ENCODE measurements around the gene CDCA7L.

CDCA7L gene

DNA sequence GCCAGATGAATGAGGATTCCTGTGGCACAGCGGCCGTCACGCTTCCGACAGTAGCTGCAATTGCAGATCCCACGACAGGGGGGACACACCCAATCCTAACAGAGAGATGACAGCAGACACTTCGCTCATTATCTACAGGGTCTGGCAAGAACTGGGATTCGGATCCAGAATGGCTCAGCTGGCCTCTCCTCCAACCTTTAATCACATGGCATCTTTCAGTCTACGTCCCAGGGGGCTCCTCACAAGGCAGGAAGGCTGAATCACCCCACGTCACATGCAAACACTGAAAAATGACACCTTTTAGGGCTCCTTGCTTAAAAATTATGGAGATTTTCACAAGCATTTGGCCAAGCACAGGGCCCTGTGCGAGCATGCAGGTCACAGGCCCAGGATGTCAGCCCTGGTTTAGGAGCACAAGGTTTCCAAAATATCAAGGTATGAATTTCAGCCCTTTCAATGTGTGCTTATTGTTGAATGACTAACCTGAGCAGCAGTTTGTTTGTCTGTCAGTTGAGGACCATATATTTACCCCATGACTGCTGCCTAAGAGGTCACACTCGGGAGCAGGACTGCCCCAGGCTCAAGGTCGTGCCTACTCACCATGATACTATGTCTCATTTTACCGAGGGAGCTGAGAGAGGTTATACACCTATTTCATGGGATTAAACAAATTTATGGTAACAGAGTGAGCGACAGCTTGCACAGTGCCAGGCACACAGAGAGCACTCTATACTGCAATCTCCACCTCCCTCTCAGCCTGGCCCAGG is 42.5 kb downstream of the CDCA7L start:
- Histone ChIP-seq H3K79me1 (ENCODE audit: low read length) (no peaks in the 10 kb centered on the region), H3K56ac (ENCODE audit: low read length) (no peak overlapping the region), H2BK120ac (ENCODE audit: low read depth, low read length) (no peak overlapping the region), H3K4me2 (ENCODE audit: low read length) (no peak overlapping the region), H4K5ac (ENCODE audit: low read length) (no peak overlapping the region), H2BK5ac (ENCODE audit: low read length) (no peak overlapping the region), H3K18ac (ENCODE audit: low read length) (no peak overlapping the region), H3K79me2 (ENCODE audit: control insufficient read depth, insufficient read depth, low read length) (no peaks in the 10 kb centered on the region), H3K9ac (ENCODE audit: low read length) (no peak overlapping the region), H3K4me3 (ENCODE audit: low read length) (no peak overlapping the region), H3K27me3 (ENCODE audit: insufficient read depth, low read length, poor library complexity) (no peaks in the 10 kb centered on the region), H2AK5ac (ENCODE audit: low read length) (no peak overlapping the region), H4K8ac (ENCODE audit: low read depth, low read length) (no peak overlapping the region), H3K4me1 (ENCODE audit: control insufficient read depth, low read depth, low read length) (no peaks in the 10 kb centered on the region), H3K4ac (ENCODE audit: low read depth, low read length) (no peak overlapping the region), H3K36me3 (ENCODE audit: control insufficient read depth, insufficient read depth, low read length) (peaks cover 6% of the 10 kb centered on the region), H3K23ac (ENCODE audit: low read length) (no peak overlapping the region), H2BK15ac (replicated peaks; ENCODE audit: low read depth) (no peak overlapping the region), H3K27ac (ENCODE audit: low read depth, low read length) (no peak overlapping the region)
- DNase-seq = no peak
- WGBS (ENCODE audit: extremely low coverage, insufficient coverage, low lambda C conversion rate) = no CpG with 5 or more reads among the region's 14 CpGs

DNA sequence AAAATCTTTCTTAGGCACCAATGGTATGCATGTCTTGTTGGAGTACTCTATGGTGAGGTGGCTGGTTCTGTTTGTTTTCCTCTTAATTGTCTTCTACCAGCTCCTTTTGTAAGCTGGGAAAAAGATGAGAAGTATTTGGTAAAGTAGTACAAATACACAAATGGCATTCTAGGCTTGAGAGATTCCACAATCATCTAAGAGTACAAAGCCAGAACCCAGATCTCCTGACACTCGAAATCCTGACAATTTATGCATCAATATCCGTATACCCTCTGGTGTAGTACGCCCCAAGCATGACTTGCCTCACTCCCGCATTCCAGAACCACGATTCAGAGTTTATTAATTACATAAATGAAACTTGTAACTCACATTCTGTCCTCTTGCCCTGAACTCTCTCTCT is 43.5 kb downstream of the CDCA7L start:
- no peak overlapping the region for H2BK5ac ChIP-seq (ENCODE audit: low read length)
- H3K4ac ChIP-seq (ENCODE audit: low read depth, low read length) = no peak overlapping the region
- no peak overlapping the region for H3K23ac ChIP-seq (ENCODE audit: low read length)
- no peak overlapping the region for H4K5ac ChIP-seq (ENCODE audit: low read length)
- H3K27me3 ChIP-seq (ENCODE audit: insufficient read depth, low read length, poor library complexity) = no peaks in the 10 kb centered on the region
- H3K4me2 ChIP-seq (ENCODE audit: low read length) = no peak overlapping the region
- no peak overlapping the region for H3K18ac ChIP-seq (ENCODE audit: low read length)
- H3K36me3 ChIP-seq (ENCODE audit: control insufficient read depth, insufficient read depth, low read length) = peaks cover 6% of the 10 kb centered on the region
- WGBS (ENCODE audit: extremely low coverage, insufficient coverage, low lambda C conversion rate) = no CpG with 5 or more reads among the region's 5 CpGs
- H3K9ac ChIP-seq (ENCODE audit: low read length) = no peak overlapping the region
- H3K4me3 ChIP-seq (ENCODE audit: low read length) = no peak overlapping the region
- no peaks in the 10 kb centered on the region for H3K4me1 ChIP-seq (ENCODE audit: control insufficient read depth, low read depth, low read length)
- H3K79me1 ChIP-seq (ENCODE audit: low read length) = no peaks in the 10 kb centered on the region
- no peak overlapping the region for H2AK5ac ChIP-seq (ENCODE audit: low read length)
- no peak overlapping the region for H4K8ac ChIP-seq (ENCODE audit: low read depth, low read length)
- DNase-seq = no peak
- H2BK120ac ChIP-seq (ENCODE audit: low read depth, low read length) = no peak overlapping the region
- no peak overlapping the region for H3K27ac ChIP-seq (ENCODE audit: low read depth, low read length)
- no peak overlapping the region for H3K56ac ChIP-seq (ENCODE audit: low read length)
- H2BK15ac ChIP-seq (replicated peaks; ENCODE audit: low read depth) = no peak overlapping the region
- no peaks in the 10 kb centered on the region for H3K79me2 ChIP-seq (ENCODE audit: control insufficient read depth, insufficient read depth, low read length)

DNA sequence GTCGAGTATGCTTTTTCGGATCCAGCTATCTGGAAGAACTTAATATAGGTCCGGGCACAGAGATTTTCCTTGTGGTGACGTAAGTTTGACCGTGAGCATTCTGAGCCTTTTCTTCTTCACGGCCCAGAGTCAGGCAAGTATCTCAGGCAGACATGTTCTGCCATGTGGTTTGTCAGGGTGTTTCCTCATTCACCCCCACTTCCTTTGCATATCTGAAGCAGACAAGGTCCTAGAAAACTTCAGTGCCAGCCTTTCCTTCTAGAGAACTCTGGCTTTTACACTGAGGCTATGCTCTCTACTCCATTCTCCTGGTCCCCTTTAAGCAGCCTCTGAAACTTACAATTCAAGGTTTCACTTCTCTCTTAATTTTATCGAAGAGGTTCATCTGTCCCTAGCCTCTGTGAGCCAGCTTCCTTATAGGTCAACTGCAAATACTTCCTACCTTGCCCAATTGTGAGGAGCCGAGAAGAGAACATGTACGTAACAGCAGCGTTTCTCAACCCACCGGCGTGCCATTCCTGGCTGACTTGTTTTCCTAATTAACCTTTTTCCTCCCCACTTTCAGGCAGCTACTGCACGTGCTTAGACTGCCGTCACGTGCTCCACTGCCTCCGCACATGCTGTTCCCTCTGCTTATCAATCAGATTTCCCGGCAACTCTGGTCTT is 47.3 kb downstream of the CDCA7L start:
- WGBS (ENCODE audit: extremely low coverage, insufficient coverage, low lambda C conversion rate) = no CpG with 5 or more reads among the region's 17 CpGs
- Histone ChIP-seq H3K79me2 (ENCODE audit: control insufficient read depth, insufficient read depth, low read length) (no peaks in the 10 kb centered on the region), H3K4me1 (ENCODE audit: control insufficient read depth, low read depth, low read length) (no peaks in the 10 kb centered on the region)

DNA sequence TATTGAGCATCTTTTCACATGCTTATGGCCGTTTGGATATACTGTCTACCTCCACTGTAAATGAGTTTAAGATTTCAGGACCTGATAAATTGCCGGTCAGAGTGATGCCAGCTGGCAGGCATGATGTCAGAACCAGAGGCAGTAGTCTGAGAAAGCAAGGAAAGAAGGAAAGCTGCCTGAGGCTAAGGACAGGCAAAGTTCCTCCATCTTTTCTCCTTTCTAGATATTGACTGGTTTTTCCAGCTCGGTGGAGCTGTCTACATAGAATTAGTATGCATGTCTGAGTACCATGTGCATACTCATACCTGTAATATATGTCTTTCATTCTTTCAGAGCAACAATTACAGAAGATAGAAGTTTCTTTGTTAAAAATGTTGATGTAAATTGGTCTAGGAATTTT is 52.3 kb downstream of the CDCA7L start:
- H3K9ac ChIP-seq (ENCODE audit: low read length) = no peak overlapping the region
- H3K4me3 ChIP-seq (ENCODE audit: low read length) = no peak overlapping the region
- no peaks in the 10 kb centered on the region for H3K27me3 ChIP-seq (ENCODE audit: insufficient read depth, low read length, poor library complexity)
- H3K79me1 ChIP-seq (ENCODE audit: low read length) = no peaks in the 10 kb centered on the region
- no peak overlapping the region for H3K18ac ChIP-seq (ENCODE audit: low read length)
- no peak for DNase-seq
- H3K4me1 ChIP-seq (ENCODE audit: control insufficient read depth, low read depth, low read length) = no peaks in the 10 kb centered on the region
- no peak overlapping the region for H3K23ac ChIP-seq (ENCODE audit: low read length)
- no peak overlapping the region for H3K56ac ChIP-seq (ENCODE audit: low read length)
- H2AK5ac ChIP-seq (ENCODE audit: low read length) = no peak overlapping the region
- H4K5ac ChIP-seq (ENCODE audit: low read length) = no peak overlapping the region
- no peak overlapping the region for H2BK5ac ChIP-seq (ENCODE audit: low read length)
- no peak overlapping the region for H2BK120ac ChIP-seq (ENCODE audit: low read depth, low read length)
- no CpG with 5 or more reads among the region's 3 CpGs for WGBS (ENCODE audit: extremely low coverage, insufficient coverage, low lambda C conversion rate)
- no peaks in the 10 kb centered on the region for H3K79me2 ChIP-seq (ENCODE audit: control insufficient read depth, insufficient read depth, low read length)
- H3K27ac ChIP-seq (ENCODE audit: low read depth, low read length) = no peak overlapping the region
- no peak overlapping the region for H3K4ac ChIP-seq (ENCODE audit: low read depth, low read length)
- H4K8ac ChIP-seq (ENCODE audit: low read depth, low read length) = no peak overlapping the region
- no peak overlapping the region for H2BK15ac ChIP-seq (replicated peaks; ENCODE audit: low read depth)
- no peak overlapping the region for H3K4me2 ChIP-seq (ENCODE audit: low read length)
- no peaks in the 10 kb centered on the region for H3K36me3 ChIP-seq (ENCODE audit: control insufficient read depth, insufficient read depth, low read length)

More for the DNA sequence above, 47.3 kb downstream of the CDCA7L start:
- no peak overlapping the region for H3K4ac ChIP-seq (ENCODE audit: low read depth, low read length)
- H2BK5ac ChIP-seq (ENCODE audit: low read length) = no peak overlapping the region
- no peak overlapping the region for H3K23ac ChIP-seq (ENCODE audit: low read length)
- no peak overlapping the region for H3K9ac ChIP-seq (ENCODE audit: low read length)
- H3K36me3 ChIP-seq (ENCODE audit: control insufficient read depth, insufficient read depth, low read length) = peaks cover 5% of the 10 kb centered on the region
- H4K8ac ChIP-seq (ENCODE audit: low read depth, low read length) = no peak overlapping the region
- H3K4me3 ChIP-seq (ENCODE audit: low read length) = no peak overlapping the region
- no peak overlapping the region for H2BK120ac ChIP-seq (ENCODE audit: low read depth, low read length)
- no peaks in the 10 kb centered on the region for H3K79me1 ChIP-seq (ENCODE audit: low read length)
- H3K56ac ChIP-seq (ENCODE audit: low read length) = no peak overlapping the region
- no peak overlapping the region for H2AK5ac ChIP-seq (ENCODE audit: low read length)
- no peak overlapping the region for H4K5ac ChIP-seq (ENCODE audit: low read length)
- H3K18ac ChIP-seq (ENCODE audit: low read length) = no peak overlapping the region
- no peak overlapping the region for H2BK15ac ChIP-seq (replicated peaks; ENCODE audit: low read depth)
- no peaks in the 10 kb centered on the region for H3K27me3 ChIP-seq (ENCODE audit: insufficient read depth, low read length, poor library complexity)
- no peak overlapping the region for H3K4me2 ChIP-seq (ENCODE audit: low read length)
- DNase-seq = no peak
- no peak overlapping the region for H3K27ac ChIP-seq (ENCODE audit: low read depth, low read length)

DNA sequence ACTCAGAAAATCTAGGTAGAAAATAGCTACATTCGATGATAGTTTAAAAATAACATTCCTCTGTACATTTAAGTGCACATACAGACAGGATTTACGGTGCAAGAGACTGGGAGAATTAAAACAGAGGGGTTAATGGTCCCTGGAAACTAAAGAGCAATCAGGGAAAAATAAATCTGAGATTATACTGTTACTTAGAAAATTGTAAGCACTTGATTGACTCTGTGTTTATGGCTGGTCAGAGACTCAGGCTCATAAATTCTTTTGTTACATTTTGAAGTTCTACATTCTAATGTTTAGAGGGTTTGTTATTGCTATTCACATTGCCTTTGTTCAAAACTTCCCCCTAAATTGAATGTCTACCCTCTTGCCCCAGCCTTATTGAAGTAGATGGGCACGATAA is 54.4 kb downstream of the CDCA7L start:
- Histone ChIP-seq H4K5ac (ENCODE audit: low read length) (no peak overlapping the region), H3K27me3 (ENCODE audit: insufficient read depth, low read length, poor library complexity) (no peaks in the 10 kb centered on the region), H3K4me2 (ENCODE audit: low read length) (no peak overlapping the region), H3K79me2 (ENCODE audit: control insufficient read depth, insufficient read depth, low read length) (no peaks in the 10 kb centered on the region), H3K56ac (ENCODE audit: low read length) (no peak overlapping the region), H3K79me1 (ENCODE audit: low read length) (no peaks in the 10 kb centered on the region), H3K36me3 (ENCODE audit: control insufficient read depth, insufficient read depth, low read length) (no peaks in the 10 kb centered on the region), H2BK15ac (replicated peaks; ENCODE audit: low read depth) (no peak overlapping the region), H2BK5ac (ENCODE audit: low read length) (no peak overlapping the region), H3K23ac (ENCODE audit: low read length) (no peak overlapping the region), H3K18ac (ENCODE audit: low read length) (no peak overlapping the region), H3K4ac (ENCODE audit: low read depth, low read length) (no peak overlapping the region), H3K9ac (ENCODE audit: low read length) (no peak overlapping the region), H2BK120ac (ENCODE audit: low read depth, low read length) (no peak overlapping the region), H4K8ac (ENCODE audit: low read depth, low read length) (no peak overlapping the region), H3K4me3 (ENCODE audit: low read length) (no peak overlapping the region), H3K4me1 (ENCODE audit: control insufficient read depth, low read depth, low read length) (no peaks in the 10 kb centered on the region), H2AK5ac (ENCODE audit: low read length) (no peak overlapping the region), H3K27ac (ENCODE audit: low read depth, low read length) (no peak overlapping the region)
- no peak for DNase-seq
- WGBS (ENCODE audit: extremely low coverage, insufficient coverage, low lambda C conversion rate) = no CpG with 5 or more reads among the region's 3 CpGs

Measured in mesendoderm (in vitro differentiated cells).